IMR-90 (cell line): ENCODE results near the gene CCDC90B. TPM values are rescaled to one million over a fixed set of nuclear protein-coding genes. Genes with fewer than 3 reads are reported as not detected.

Source experiments
- ATAC-seq: fragments of 200-7000 bp; cut with Tn5 transposase; 2 replicates; pipeline ENCODE4 v1.9.1; 2020; ENCODE audit warnings: low read depth, mild to moderate bottlenecking, moderate library complexity
- BruUV-seq: library from RNA; stranded (reverse); fragments of 400-500 nt; replicated peaks from 2 replicates; lab custom pipeline; 2021; lab: Mats Ljungman, UMichigan
- CTCF ChIA-PET: fragments of 300-600 bp; formaldehyde crosslinking; extraction: SDS; loops from one replicate; lab custom pipeline; 2021; ENCODE audit warnings: antibody characterized with exemption; lab: Yijun Ruan, JAX
- POLR2A ChIA-PET: fragments of 300-600 bp; sonication (Branson Sonifier 250); formaldehyde crosslinking; loops from one replicate; lab custom pipeline; 2022; ENCODE audit warnings: antibody characterized with exemption; ENCODE audit not compliant: unreplicated experiment; lab: Charles Lee
- DNase-seq: peaks from one replicate; pipeline ENCODE4 v3.0.0; 2013
- H2AFZ ChIP-seq: replicated peaks from 2 replicates; pipeline ENCODE3; 2013; ENCODE audit warnings: low read length, mild to moderate bottlenecking; ENCODE audit not compliant: poor library complexity
- H2AK5ac ChIP-seq: 2 replicates; pipeline ENCODE4 v1.6.1; 2013; ENCODE audit warnings: low read depth, low read length, inconsistent platforms
- H2AK9ac ChIP-seq: replicated peaks from 2 replicates; pipeline ENCODE3; 2013; ENCODE audit warnings: mild to moderate bottlenecking, low read depth, low read length, moderate library complexity; ENCODE audit not compliant: poor library complexity
- H2BK120ac ChIP-seq: 2 replicates; pipeline ENCODE4 v1.6.1; 2013; ENCODE audit warnings: low read depth, low read length, inconsistent platforms
- H2BK15ac ChIP-seq: 3 replicates; pipeline ENCODE4 v1.6.1; 2013; ENCODE audit warnings: low read depth, low read length, inconsistent platforms
- H2BK20ac ChIP-seq: 2 replicates; pipeline ENCODE4 v1.6.1; 2013; ENCODE audit warnings: low read depth, mild to moderate bottlenecking, inconsistent platforms, low read length, moderate library complexity
- H2BK5ac ChIP-seq: 2 replicates; pipeline ENCODE4 v1.6.1; 2013; ENCODE audit warnings: mild to moderate bottlenecking, low read depth, low read length, inconsistent platforms; ENCODE audit not compliant: poor library complexity, severe bottlenecking
- H3K14ac ChIP-seq: replicated peaks from 2 replicates; pipeline ENCODE4 v1.6.1; 2013; ENCODE audit warnings: low read depth, low read length, inconsistent platforms
- H3K18ac ChIP-seq: 2 replicates; pipeline ENCODE4 v1.6.1; 2013; ENCODE audit warnings: low read depth, low read length, control low read depth
- H3K23ac ChIP-seq: 2 replicates; pipeline ENCODE4 v1.6.1; 2013; ENCODE audit warnings: low read depth, low read length, inconsistent platforms
- H3K27ac ChIP-seq: 2 replicates; pipeline ENCODE4 v1.5.1; 2013; ENCODE audit warnings: mild to moderate bottlenecking, control low read depth, low read length; ENCODE audit not compliant: insufficient read depth
- H3K27me3 ChIP-seq: 2 replicates; pipeline ENCODE4 v1.6.1; 2013; ENCODE audit warnings: low read length; ENCODE audit not compliant: control insufficient read depth, insufficient read depth
- H3K36me3 ChIP-seq: 2 replicates; pipeline ENCODE4 v1.6.1; 2013; ENCODE audit warnings: low read length, mixed read lengths; ENCODE audit not compliant: control insufficient read depth, insufficient read depth
- H3K4ac ChIP-seq: 2 replicates; pipeline ENCODE4 v1.6.1; 2013; ENCODE audit warnings: low read depth, low read length, inconsistent platforms
- H3K4me1 ChIP-seq: 2 replicates; pipeline ENCODE4 v1.6.1; 2013; ENCODE audit warnings: low read length, mixed read lengths; ENCODE audit not compliant: control insufficient read depth, insufficient read depth
- H3K4me2 ChIP-seq: 2 replicates; pipeline ENCODE4 v1.6.1; 2013; ENCODE audit warnings: low read depth, mild to moderate bottlenecking, control low read depth, low read length, moderate library complexity
- H3K4me3 ChIP-seq: 2 replicates; pipeline ENCODE4 v1.5.1; 2013; ENCODE audit warnings: low read depth, mild to moderate bottlenecking, control low read depth, low read length, moderate library complexity; ENCODE audit not compliant: insufficient read depth
- H3K56ac ChIP-seq: 2 replicates; pipeline ENCODE4 v1.6.1; 2013; ENCODE audit warnings: low read length, inconsistent platforms; ENCODE audit not compliant: insufficient read depth; ENCODE audit errors: extremely low read depth
- H3K79me1 ChIP-seq, 2 experiments: 2 replicates each; pipeline ENCODE4 v1.6.1; 2013; ENCODE audit warnings: low read length in 2 of 2, inconsistent platforms in 1 of 2, low read depth in 1 of 2
- H3K9ac ChIP-seq: 2 replicates; pipeline ENCODE4 v1.6.1; 2013; ENCODE audit warnings: low read depth, low read length, control low read depth
- H3K9me1 ChIP-seq: 2 replicates; pipeline ENCODE4 v1.6.1; 2013; ENCODE audit warnings: low read length, inconsistent platforms; ENCODE audit not compliant: insufficient read depth
- H3K9me3 ChIP-seq: 2 replicates; pipeline ENCODE4 v1.6.1; 2013; ENCODE audit warnings: low read length; ENCODE audit not compliant: control insufficient read depth, insufficient read depth
- H4K20me1 ChIP-seq: 2 replicates; pipeline ENCODE4 v1.6.1; 2013; ENCODE audit warnings: low read length, inconsistent platforms; ENCODE audit not compliant: insufficient read depth
- H4K5ac ChIP-seq: 2 replicates; pipeline ENCODE4 v1.6.1; 2013; ENCODE audit warnings: mild to moderate bottlenecking, low read depth, low read length, control low read depth
- H4K8ac ChIP-seq, 2 experiments: 2 replicates each; pipeline ENCODE4 v1.6.1; 2013; ENCODE audit warnings: low read depth in 2 of 2, low read length in 2 of 2, control low read depth in 1 of 2, inconsistent platforms in 1 of 2
- H4K91ac ChIP-seq: 2 replicates; pipeline ENCODE4 v1.6.1; 2013; ENCODE audit warnings: low read depth, low read length, inconsistent platforms; ENCODE audit not compliant: insufficient read depth
- CEBPB ChIP-seq: IDR thresholded peaks from 2 replicates; pipeline ENCODE4 v1.6.1; 2012; ENCODE audit warnings: low read depth, low read length, improper control_type of control experiment
- CHD1 ChIP-seq: IDR thresholded peaks from 2 replicates; pipeline ENCODE4 v1.6.1; 2012; ENCODE audit warnings: low read depth, low read length, improper control_type of control experiment
- CTCF ChIP-seq: conservative IDR thresholded peaks from 2 replicates; pipeline ENCODE4 v1.5.1; 2012; ENCODE audit warnings: mild to moderate bottlenecking, low read depth, low read length, improper control_type of control experiment
- ELK1 ChIP-seq: fragments of 150-350 bp; IDR thresholded peaks from 2 replicates; pipeline ENCODE4 v1.6.1; 2016; ENCODE audit warnings: low read depth, mild to moderate bottlenecking, low read length, moderate library complexity, borderline replicate concordance
- FOS ChIP-seq: fragments of 150-350 bp; IDR thresholded peaks from 2 replicates; pipeline ENCODE4 v1.6.1; 2016; ENCODE audit warnings: low read depth, low read length
- MAFK ChIP-seq: IDR thresholded peaks from 2 replicates; pipeline ENCODE4 v1.6.1; 2012; ENCODE audit warnings: low read depth, low read length, improper control_type of control experiment
- MAZ ChIP-seq: IDR thresholded peaks from 2 replicates; pipeline ENCODE4 v1.6.1; 2012; ENCODE audit warnings: low read depth, mild to moderate bottlenecking, low read length, improper control_type of control experiment, moderate library complexity, borderline replicate concordance
- POLR2A ChIP-seq: IDR thresholded peaks from 2 replicates; pipeline ENCODE4 v1.6.1; 2012; ENCODE audit warnings: mild to moderate bottlenecking, low read depth, low read length
- RAD21 ChIP-seq: IDR thresholded peaks from 2 replicates; pipeline ENCODE4 v1.6.1; 2012; ENCODE audit warnings: low read length, improper control_type of control experiment
- RFX5 ChIP-seq: IDR thresholded peaks from 2 replicates; pipeline ENCODE4 v1.8.0; 2012; ENCODE audit warnings: low read depth, mild to moderate bottlenecking, low read length, moderate library complexity
- SMC3 ChIP-seq: fragments of 150-350 bp; IDR thresholded peaks from 2 replicates; pipeline ENCODE4 v1.6.1; 2016; ENCODE audit warnings: low read depth, mild to moderate bottlenecking, antibody characterized with exemption, low read length, moderate library complexity
- USF2 ChIP-seq: fragments of 150-350 bp; IDR thresholded peaks from 2 replicates; pipeline ENCODE4 v1.6.1; 2017; ENCODE audit warnings: mild to moderate bottlenecking, antibody characterized with exemption, low read length, low read depth
- WGBS, 2 experiments: methylation state at CpG; one replicate each; pipeline versions ENCODE4 v1.1.5 to v1.1.7; 2013; ENCODE audit warnings: missing lambda C conversion rate in 2 of 2; ENCODE audit not compliant: insufficient read length in 1 of 2; ENCODE audit errors: extremely low coverage in 2 of 2; 5-methylcytosine and 5-hydroxymethylcytosine counted together
- dilution Hi-C: fragments of 300-500 bp; cut with HindIII; formaldehyde crosslinking; loops from one replicate; pipeline ENCODE4 v1.14.3; 2018; ENCODE audit warnings: low sequenced_read_pairs; ENCODE audit not compliant: unreplicated experiment
- in situ Hi-C: fragments of 300-500 bp; cut with MboI; formaldehyde crosslinking; loops from 3 replicates; pipeline ENCODE4 v1.14.3; 2019; ENCODE audit warnings: low sequenced_read_pairs, inconsistent platforms, mixed read lengths
- intact Hi-C: fragments of 100-400 bp; cut with micrococcal nuclease; formaldehyde crosslinking; loops from 2 replicates; pipeline ENCODE4 v1.10.0; 2022
- polyA plus RNA-seq, 3 experiments: library from polyadenylated mRNA; depleted of rRNA; stranded (reverse); fragments of >200 nt; gene quantifications; 2 replicates each; pipeline ENCODE4 v1.2.3, GENCODE V29; 2012; ENCODE audit warnings: low replicate concordance in 1 of 3
- total RNA-seq: library from RNA; depleted of rRNA; stranded (reverse); fragments of >200 nt; gene quantifications from 2 replicates; pipeline ENCODE4 v1.2.3, GENCODE V29; 2012

CCDC90B gene
- total and polyA plus RNA-seq, 2 of the 4 experiments (the other 2 are of a cell fraction), result 35.8 to 43.7 TPM

DNA sequence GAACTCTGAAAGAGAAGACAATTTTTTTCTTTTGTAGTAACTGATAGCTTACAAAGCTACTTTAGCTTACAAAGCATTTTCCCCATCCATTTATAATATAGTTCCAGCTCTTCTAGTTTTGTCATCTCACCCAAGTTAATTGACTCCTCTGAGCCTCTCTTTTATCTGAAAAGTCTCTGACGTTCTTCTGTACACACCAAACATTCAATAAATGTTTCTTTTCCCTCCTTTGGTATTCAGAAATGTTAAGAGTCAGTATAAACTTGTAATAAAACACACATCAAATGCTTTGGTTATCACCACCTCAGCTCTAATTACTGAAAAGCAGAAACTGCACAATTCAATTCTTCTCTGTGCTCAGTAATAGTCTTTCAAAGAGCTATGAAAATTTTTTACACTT lies 5.9 kb downstream of the CCDC90B start:
- no peak for TF ChIP-seq RAD21
- TF ChIP-seq MAFK, result no peak
- no peak for TF ChIP-seq MAZ
- TF ChIP-seq CTCF, result no peak
- no peak for TF ChIP-seq ELK1
- TF ChIP-seq CHD1, result no peak
- TF ChIP-seq SMC3, result no peak
- TF ChIP-seq POLR2A, result no peak
- no peak for TF ChIP-seq CEBPB
- TF ChIP-seq USF2, result no peak
- no peak for TF ChIP-seq FOS
- no peak for TF ChIP-seq RFX5
- Histone ChIP-seq H4K5ac (no peak overlapping the region), H2AK5ac (no peak overlapping the region), H3K14ac (no peak overlapping the region), H2BK5ac (peak overlapping the region; percentile 65), H3K4me1 (peaks cover 4% of the 10 kb centered on the region), H3K36me3 (peaks cover 7% of the 10 kb centered on the region), H4K91ac (no peak overlapping the region), H3K18ac (no peak overlapping the region), H2AFZ (no peak overlapping the region), H3K56ac (no peak overlapping the region), H3K9me3 (no peaks in the 10 kb centered on the region), H3K4me2 (no peak overlapping the region), H3K23ac (no peak overlapping the region), H2BK15ac (no peak overlapping the region), H3K79me1 (peaks cover 24 to 40% of the 10 kb centered on the region in 2 experiments), H2BK20ac (no peak overlapping the region), H3K9me1 (peaks cover 3% of the 10 kb centered on the region; the same call in 1 of the 2 replicates), H3K4me3 (no peak overlapping the region), H4K20me1 (0 out of 2 replicates have a peak, but pooled peaks cover 3% of the 10 kb centered on the region), H2AK9ac (no peak overlapping the region), H3K4ac (no peak overlapping the region), H4K8ac (no peak overlapping the region), H2BK120ac (no peak overlapping the region), H3K27me3 (no peaks in the 10 kb centered on the region), H3K9ac (no peak overlapping the region), H3K27ac (no peak overlapping the region)
- no TSS peak for BruUV-seq
- no CpG with 5 or more reads among the region's 1 CpG for WGBS, 2 experiments
- ATAC-seq (no peak), DNase-seq (no peak)
- intact Hi-C loops (loop anchor here (5.0 to 10.0 kb wide), 3 partner anchors 83 to 295 kb away; partner anchors contain the start of gene RAB30), in situ Hi-C loops (no loop called here), dilution Hi-C loops (no loop called here)
- ChIA-PET POLR2A (interaction anchor here (0.5 kb wide), 2 partner anchors 54 to 223 kb away, joined by 4 to 7 read pairs; no protein-coding TSS in a partner anchor), CTCF (no interaction called here)
